Measurements from ENCODE around the gene LRRC23. TPM values are rescaled to one million over a fixed set of nuclear protein-coding genes. Genes with fewer than 3 reads are reported as not detected.
A peak's percentile ranks its signal among the peaks of the same experiment; 100 is the strongest.

The LRRC23 gene
- total RNA-seq, 4 donors from 2014 or later = 1.7 to 35.5 (median 3.0) TPM; not detected in 1

- peak in 2 of 3 donors; percentile 21 to 51 for DNase-seq
- Histone ChIP-seq H3K4me1 (peaks cover 9 to 76% (median 63%) of the 10 kb centered on the region in 4 donors), H3K27ac (peak overlapping the region; percentile 6 to 100 (median 68)), H3K9me3 (no peaks in the 10 kb centered on the region), H3K36me3 (peaks cover 0 to 23% (median 0%) of the 10 kb centered on the region in 3 donors), H3K4me3 (no peak overlapping the region), H3K27me3 (no peaks in the 10 kb centered on the region)
- TF ChIP-seq POLR2A (IDR thresholded peaks at IDR 0.05) (no peak), CTCF (IDR thresholded peaks at IDR 0.05) (no peak)
These were observed 52.6 kb downstream of the LRRC23 start for GRCh38 chr12:6957151-6957701.

- Histone ChIP-seq H3K27me3 (no peaks in the 10 kb centered on the region), H3K36me3 (peaks cover 0 to 17% (median 0%) of the 10 kb centered on the region in 3 donors), H3K9me3 (no peaks in the 10 kb centered on the region), H3K4me1 (peaks cover 9 to 77% (median 65%) of the 10 kb centered on the region in 4 donors), H3K4me3 (peak overlapping the region in 1 of 4 donors; percentile 32), H3K27ac (peak overlapping the region; percentile 64 to 100 (median 77))
- DNase-seq = no peak
- TF ChIP-seq CTCF (IDR thresholded peaks at IDR 0.05) = no peak
- TF ChIP-seq POLR2A (IDR thresholded peaks at IDR 0.05) = no peak
These were observed 53.4 kb downstream of the LRRC23 start for GRCh38 chr12:6957741-6958608.

- no peak for DNase-seq
These were observed 54.0 kb downstream of the LRRC23 start for GRCh38 chr12:6958609-6959057.

GRCh38 chr12:6959058-6959804, 54.6 kb downstream of the LRRC23 start:
- H3K27ac ChIP-seq = peak overlapping the region; percentile 64 to 100 (median 77)
- peaks cover 0 to 17% (median 0%) of the 10 kb centered on the region in 3 donors for H3K36me3 ChIP-seq
- TF ChIP-seq CTCF (IDR thresholded peaks at IDR 0.05) (no peak), POLR2A (IDR thresholded peaks at IDR 0.05) (peak in 1 of 2 donors; percentile 34)
- H3K4me3 ChIP-seq = peak overlapping the region in 2 of 4 donors; percentile 16 to 32
- H3K27me3 ChIP-seq = no peaks in the 10 kb centered on the region
- H3K9me3 ChIP-seq = no peaks in the 10 kb centered on the region
- peaks cover 9 to 76% (median 62%) of the 10 kb centered on the region in 4 donors for H3K4me1 ChIP-seq
- DNase-seq = peak; percentile 51 to 91 (median 87)

More at GRCh38 chr12:6958609-6959057, 54.0 kb downstream of the LRRC23 start:
- H3K27me3 ChIP-seq = no peaks in the 10 kb centered on the region
- no peak for TF ChIP-seq CTCF (IDR thresholded peaks at IDR 0.05)
- peaks cover 0 to 17% (median 0%) of the 10 kb centered on the region in 3 donors for H3K36me3 ChIP-seq
- no peaks in the 10 kb centered on the region for H3K9me3 ChIP-seq
- peak overlapping the region in 2 of 4 donors; percentile 6 to 32 for H3K4me3 ChIP-seq
- peaks cover 9 to 77% (median 65%) of the 10 kb centered on the region in 4 donors for H3K4me1 ChIP-seq
- peak overlapping the region; percentile 64 to 100 (median 77) for H3K27ac ChIP-seq

Data from Peyer's patch (tissue), 4 donors.